Central memory CD4-positive, alpha-beta T cell (primary cell): ENCODE results near the gene MTMR11.

Source experiments
- DNase-seq: peaks from one replicate; pipeline ENCODE4 v3.0.0; 2022

MTMR11 gene

GRCh38 chr1:149934356-149934755 is 2.3 kb downstream of the MTMR11 start:
- no peak for DNase-seq

- no peak for DNase-seq
Observed at GRCh38 chr1:149933208-149933607, 3.5 kb downstream of the MTMR11 start.

- no peak for DNase-seq
Observed at GRCh38 chr1:149932474-149932873, 4.2 kb downstream of the MTMR11 start.

GRCh38 chr1:149931212-149931790 is 5.4 kb downstream of the MTMR11 start:
- DNase-seq, result no peak

- no peak for DNase-seq
Observed at GRCh38 chr1:149929856-149930255, 6.8 kb downstream of the MTMR11 start.

- no peak for DNase-seq
Observed at GRCh38 chr1:149928401-149928724, 8.3 kb downstream of the MTMR11 start.

GRCh38 chr1:149927563-149928400 is 8.9 kb downstream of the MTMR11 start, which contains the start of gene SF3B4:
TSS of gene SF3B4 (minus strand) at chr1:149927803. CDS start at chr1:149927759, 44 bp downstream.
- DNase-seq, result peak; percentile 93

GRCh38 chr1:149927056-149927562 is 9.6 kb downstream of the MTMR11 start:
- DNase-seq, result no peak

- no peak for DNase-seq
Observed at GRCh38 chr1:149926296-149926695, 10.4 kb downstream of the MTMR11 start.

GRCh38 chr1:149925751-149926150 is 10.9 kb downstream of the MTMR11 start:
- no peak for DNase-seq

GRCh38 chr1:149925345-149925744 is 11.3 kb downstream of the MTMR11 start:
- DNase-seq, result no peak

GRCh38 chr1:149923626-149924025 is 13.1 kb downstream of the MTMR11 start:
- DNase-seq, result no peak

- DNase-seq, result peak; percentile 19
Observed at GRCh38 chr1:149917571-149918144, 19.0 kb downstream of the MTMR11 start, which contains the start of gene SV2A. TSS of gene SV2A (minus strand) at chr1:149917844. CDS start at chr1:149913840, 4,004 bp downstream.

GRCh38 chr1:149916898-149917252 is 19.8 kb downstream of the MTMR11 start:
- no peak for DNase-seq

- no peak for DNase-seq
Observed at GRCh38 chr1:149916193-149916897, 20.3 kb downstream of the MTMR11 start.

- DNase-seq, result no peak
Observed at GRCh38 chr1:149915429-149916192, 21.1 kb downstream of the MTMR11 start.

GRCh38 chr1:149914545-149914944 is 22.1 kb downstream of the MTMR11 start:
- no peak for DNase-seq

- no peak for DNase-seq
Observed at GRCh38 chr1:149906570-149907075, 30.1 kb downstream of the MTMR11 start.

- no peak for DNase-seq
Observed at GRCh38 chr1:149903836-149904491, 32.7 kb downstream of the MTMR11 start.

- peak; percentile 75 for DNase-seq
Observed at GRCh38 chr1:149899460-149900284, 37.0 kb downstream of the MTMR11 start, which contains the start of gene BOLA1. TSS of gene BOLA1 (plus strand) at chr1:149899568. CDS start at chr1:149900060, 492 bp downstream.
